ENCODE results near the gene MYT1. TPM values are rescaled to one million over a fixed set of nuclear protein-coding genes. Genes with fewer than 3 reads are reported as not detected.

Gene MYT1
- polyA plus RNA-seq, 3 donors from 2014 or later = not detected

DNA sequence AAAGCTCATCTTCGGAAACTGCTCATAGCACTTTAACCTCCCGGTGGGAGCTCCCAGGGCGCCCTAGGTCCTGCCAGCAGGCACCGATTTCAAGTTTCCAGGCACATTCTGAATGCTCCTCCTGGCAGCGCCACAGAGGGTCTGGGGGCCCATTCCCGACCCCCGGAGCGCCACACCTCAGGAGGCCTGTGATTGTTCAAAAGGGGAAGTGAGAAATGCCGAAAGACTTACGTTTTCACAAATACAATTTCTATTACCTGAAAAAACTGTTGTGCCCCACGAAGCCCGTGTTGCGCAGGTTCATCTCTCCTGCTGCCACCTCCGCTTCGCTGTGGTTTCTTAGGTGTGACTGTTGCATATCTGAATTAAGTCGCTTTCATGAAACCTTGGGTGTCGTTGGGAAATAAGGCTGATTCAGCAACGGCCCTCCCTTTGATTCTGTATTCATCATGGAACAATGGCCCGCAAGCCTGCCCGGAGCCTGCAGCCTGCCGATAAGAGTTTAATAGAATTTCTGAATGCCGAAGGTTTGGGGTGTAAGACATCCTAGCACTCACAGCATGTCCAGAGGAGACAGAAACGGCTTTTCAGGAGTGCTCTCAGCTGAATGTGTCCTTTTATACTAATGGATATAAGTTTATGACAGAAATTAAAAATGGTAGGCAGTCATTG lies 1.9 kb upstream of the MYT1 start:
- Mint-ChIP-seq H3K27ac (no peak overlapping the region), H3K9me3 (no peaks in the 10 kb centered on the region), H3K4me1 (no peaks in the 10 kb centered on the region), H3K36me3 (no peaks in the 10 kb centered on the region), H3K27me3 (ENCODE audit: low read depth in 3 of 3) (peaks cover 8 to 21% (median 10%) of the 10 kb centered on the region in 3 donors), H3K4me3 (no peak overlapping the region)
- DNase-seq = no peak

DNA sequence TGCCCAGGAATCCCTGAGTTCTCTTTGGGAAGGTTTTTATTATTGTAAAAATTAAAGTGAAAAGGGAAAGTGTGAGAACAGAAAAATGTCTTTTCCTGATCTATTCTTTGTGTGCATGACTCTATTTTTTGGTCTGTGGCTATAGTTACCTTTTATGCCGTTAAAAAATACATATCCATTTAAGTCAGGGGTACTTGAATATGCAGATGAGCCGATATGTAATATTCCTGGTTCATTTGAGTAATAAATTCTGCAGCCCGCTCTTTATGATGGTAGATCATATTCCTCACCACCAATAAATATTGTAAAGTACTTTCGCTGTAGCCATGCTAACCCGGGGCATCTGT lies 503 bp upstream of the MYT1 start:
- no peak overlapping the region for H3K4me3 Mint-ChIP-seq
- no peaks in the 10 kb centered on the region for H3K9me3 Mint-ChIP-seq
- peaks cover 10 to 21% (median 12%) of the 10 kb centered on the region in 3 donors for H3K27me3 Mint-ChIP-seq (ENCODE audit: low read depth in 3 of 3)
- no peak overlapping the region for H3K27ac Mint-ChIP-seq
- peaks cover 9 to 12% of the 10 kb centered on the region in 2 donors for H3K4me1 Mint-ChIP-seq
- no peak for DNase-seq
- no peaks in the 10 kb centered on the region for H3K36me3 Mint-ChIP-seq

DNA sequence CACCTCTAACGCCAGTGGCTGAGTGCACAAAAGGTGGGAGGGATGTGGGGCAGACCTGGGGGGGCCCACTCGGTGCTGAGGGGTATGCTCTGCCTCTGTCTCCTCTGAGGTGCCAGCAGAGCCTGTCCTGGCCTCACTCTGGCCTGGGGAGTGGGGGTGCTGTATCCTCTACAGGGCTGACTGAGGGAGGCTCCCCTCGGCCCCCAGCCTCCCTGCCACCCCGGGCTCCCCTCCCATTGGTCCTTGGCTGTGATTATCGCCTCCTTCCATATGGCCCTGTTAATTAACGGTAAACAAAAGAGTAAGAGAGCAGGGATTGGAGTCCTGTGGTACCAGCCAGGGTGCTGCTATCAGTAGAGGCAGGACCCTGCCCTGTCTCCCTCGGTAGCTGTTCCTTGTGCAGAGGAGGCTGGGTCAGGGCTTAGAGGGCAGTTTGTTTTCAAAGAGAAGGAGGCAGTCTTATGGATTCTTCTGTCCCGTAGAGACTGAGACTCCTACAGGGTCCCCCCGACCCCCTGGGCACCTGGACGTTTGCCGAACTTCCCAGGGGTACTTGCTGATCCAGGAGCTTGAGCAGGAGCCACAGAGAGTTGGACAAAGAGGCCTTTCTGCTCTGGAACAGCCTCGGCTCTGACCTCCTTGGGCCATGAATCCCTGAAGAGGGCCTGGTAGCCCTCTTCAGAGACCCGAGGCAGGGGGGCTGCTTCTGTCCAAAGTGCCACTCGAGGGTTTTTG lies 1.8 kb downstream of the MYT1 start:
- H3K4me3 Mint-ChIP-seq = no peak overlapping the region
- H3K9me3 Mint-ChIP-seq = no peaks in the 10 kb centered on the region
- H3K27ac Mint-ChIP-seq = no peak overlapping the region
- H3K4me1 Mint-ChIP-seq = peaks cover 15 to 24% of the 10 kb centered on the region in 2 donors
- peaks cover 3 to 19% (median 12%) of the 10 kb centered on the region in 3 donors for H3K27me3 Mint-ChIP-seq (ENCODE audit: low read depth in 3 of 3)
- H3K36me3 Mint-ChIP-seq = no peaks in the 10 kb centered on the region
- no peak for DNase-seq

DNA sequence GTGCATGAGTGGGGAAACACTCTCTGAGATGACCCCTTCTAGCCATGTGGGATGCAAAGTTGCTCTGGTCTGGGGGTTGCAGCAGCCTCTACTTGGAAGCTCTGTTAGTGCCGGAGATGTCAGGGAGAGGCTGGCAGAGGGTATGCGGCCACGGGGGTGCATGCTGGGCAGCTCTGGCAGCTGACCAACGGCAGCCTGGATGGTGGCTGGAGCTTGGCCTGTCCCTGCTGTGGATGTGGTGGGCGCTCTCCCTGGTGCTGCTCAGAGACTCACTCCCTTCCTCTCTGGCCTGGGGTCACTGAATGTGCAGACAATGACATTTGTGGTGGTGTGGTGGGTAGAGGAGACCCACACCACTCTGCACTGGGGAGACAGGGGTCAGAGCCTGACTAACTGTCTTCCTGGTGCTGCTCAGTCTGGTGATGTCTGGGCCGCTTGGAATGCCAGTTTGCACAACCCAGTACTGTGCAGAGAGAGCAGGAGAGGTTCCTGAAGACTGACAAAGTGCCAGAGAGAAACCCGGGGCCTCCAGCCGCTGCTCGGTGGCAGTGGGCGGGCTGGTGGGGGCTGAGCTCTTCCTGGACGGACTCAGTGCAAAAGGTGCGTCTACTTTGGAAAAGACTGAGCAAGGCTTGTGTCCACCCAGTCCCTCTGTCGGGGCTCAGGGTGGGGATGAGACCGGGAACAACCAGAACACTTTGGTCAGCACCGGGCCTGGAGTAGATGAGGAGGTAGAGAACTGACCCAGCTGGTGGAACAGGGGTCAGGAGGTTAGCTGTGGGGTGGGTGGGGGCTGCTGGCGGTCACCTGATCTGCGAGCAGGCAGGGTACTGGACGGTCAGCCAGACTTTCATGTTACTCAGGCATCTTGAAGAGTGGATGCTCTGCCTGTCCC lies 2.7 kb downstream of the MYT1 start:
- H3K36me3 Mint-ChIP-seq = no peaks in the 10 kb centered on the region
- H3K4me1 Mint-ChIP-seq = peaks cover 15 to 26% of the 10 kb centered on the region in 2 donors
- no peaks in the 10 kb centered on the region for H3K9me3 Mint-ChIP-seq
- H3K27ac Mint-ChIP-seq = no peak overlapping the region
- no peak for DNase-seq
- peaks cover 0 to 11% (median 8%) of the 10 kb centered on the region in 3 donors for H3K27me3 Mint-ChIP-seq (ENCODE audit: low read depth in 3 of 3)
- no peak overlapping the region for H3K4me3 Mint-ChIP-seq

DNA sequence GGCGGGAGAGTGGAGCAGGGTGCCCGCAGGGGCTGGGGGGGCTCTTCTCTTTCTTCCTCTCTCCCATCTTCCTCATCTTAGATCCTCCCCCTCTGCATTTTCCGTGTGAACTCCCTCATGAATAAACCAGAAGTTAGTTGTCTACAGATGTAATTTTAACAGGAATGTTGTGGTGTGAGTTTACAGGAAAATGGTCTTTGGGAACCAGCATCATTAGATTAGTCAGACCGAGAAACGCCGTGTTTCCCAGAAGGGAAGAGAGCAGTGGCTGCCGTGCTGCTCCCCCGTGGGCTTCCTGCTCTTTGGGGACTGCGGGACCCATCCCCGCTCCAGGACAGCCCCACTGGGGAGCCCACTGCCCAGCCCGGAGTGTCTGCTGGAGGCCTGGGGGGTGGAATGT lies 3.4 kb downstream of the MYT1 start:
- Mint-ChIP-seq H3K9me3 (no peaks in the 10 kb centered on the region), H3K27me3 (ENCODE audit: low read depth in 3 of 3) (peaks cover 0 to 11% (median 5%) of the 10 kb centered on the region in 3 donors), H3K27ac (no peak overlapping the region), H3K4me3 (no peak overlapping the region), H3K36me3 (no peaks in the 10 kb centered on the region), H3K4me1 (peaks cover 15 to 28% of the 10 kb centered on the region in 2 donors)
- no peak for DNase-seq

DNA sequence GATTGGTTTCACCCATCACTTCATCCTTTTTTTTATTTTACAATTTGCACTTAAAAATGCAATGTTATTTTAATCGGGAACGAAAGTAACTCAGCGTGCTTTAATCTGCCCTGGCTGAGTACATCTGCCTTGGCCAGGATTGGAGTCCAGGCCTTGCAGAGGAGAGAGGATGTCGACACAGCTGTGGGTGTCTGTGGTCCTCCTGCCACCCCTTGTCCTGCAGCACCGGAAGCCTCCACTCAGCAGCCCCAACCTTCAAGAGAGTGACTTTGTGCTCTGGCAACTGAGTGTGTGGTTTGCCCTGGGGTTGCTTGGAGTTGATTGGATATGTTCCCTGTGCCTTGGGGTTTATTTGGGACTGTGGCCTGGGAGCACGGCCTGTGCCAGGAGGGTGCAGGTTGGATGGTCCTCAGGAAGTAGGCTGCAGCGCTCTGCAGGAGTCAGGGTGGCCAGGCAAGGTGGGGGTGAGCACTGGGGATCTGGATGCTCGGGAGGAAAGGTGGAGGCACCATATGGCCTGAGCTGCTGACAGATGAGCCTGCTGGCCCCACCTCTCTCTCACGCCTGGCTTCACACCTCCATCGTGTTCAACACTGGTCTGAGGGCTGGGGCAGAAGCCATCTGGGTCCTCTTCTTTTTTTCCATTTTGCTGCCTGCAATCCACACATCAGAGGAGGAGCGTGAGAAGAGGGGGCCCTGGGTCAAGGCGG lies 4.3 kb downstream of the MYT1 start:
- Mint-ChIP-seq H3K9me3 (no peaks in the 10 kb centered on the region), H3K4me1 (peaks cover 15 to 28% of the 10 kb centered on the region in 2 donors), H3K27ac (peak overlapping the region in 3 of 6 donors; percentile 23 to 45 (median 45)), H3K27me3 (ENCODE audit: low read depth in 3 of 3) (peaks cover 0 to 6% (median 5%) of the 10 kb centered on the region in 3 donors), H3K36me3 (no peaks in the 10 kb centered on the region), H3K4me3 (peak overlapping the region; percentile 13 to 61 (median 50))
- peak in 2 of 3 donors; percentile 40 to 42 for DNase-seq

DNA sequence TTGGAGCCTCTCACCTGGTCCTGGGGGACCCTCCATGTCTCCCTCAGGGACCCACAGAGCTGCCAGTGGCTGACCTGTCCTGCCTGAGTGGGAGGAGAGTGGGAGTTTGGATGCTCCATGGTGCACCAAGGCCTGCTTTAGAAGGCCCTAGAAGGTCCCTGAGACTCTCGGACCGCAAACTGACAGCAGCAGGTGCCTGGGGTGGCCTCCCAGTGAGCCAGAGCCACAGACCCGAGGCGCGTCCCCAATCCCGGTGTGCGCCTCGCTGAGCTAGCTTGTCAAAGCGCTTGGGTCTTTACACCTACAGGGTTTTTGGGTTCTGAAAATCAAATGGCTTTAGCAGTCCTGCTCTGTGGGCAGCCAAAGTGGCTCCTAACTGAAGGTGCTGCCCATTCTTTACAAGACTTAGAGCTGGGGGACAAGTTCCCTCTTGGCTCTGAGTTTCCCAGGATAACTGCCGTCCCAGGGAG lies 4.9 kb downstream of the MYT1 start:
- Mint-ChIP-seq H3K27me3 (ENCODE audit: low read depth in 3 of 3) (peaks cover 0 to 5% (median 2%) of the 10 kb centered on the region in 3 donors), H3K27ac (no peak overlapping the region), H3K9me3 (no peaks in the 10 kb centered on the region), H3K4me3 (peak overlapping the region in 1 of 5 donors; percentile 53), H3K36me3 (no peaks in the 10 kb centered on the region), H3K4me1 (peaks cover 15 to 28% of the 10 kb centered on the region in 2 donors)
- no peak for DNase-seq

DNA sequence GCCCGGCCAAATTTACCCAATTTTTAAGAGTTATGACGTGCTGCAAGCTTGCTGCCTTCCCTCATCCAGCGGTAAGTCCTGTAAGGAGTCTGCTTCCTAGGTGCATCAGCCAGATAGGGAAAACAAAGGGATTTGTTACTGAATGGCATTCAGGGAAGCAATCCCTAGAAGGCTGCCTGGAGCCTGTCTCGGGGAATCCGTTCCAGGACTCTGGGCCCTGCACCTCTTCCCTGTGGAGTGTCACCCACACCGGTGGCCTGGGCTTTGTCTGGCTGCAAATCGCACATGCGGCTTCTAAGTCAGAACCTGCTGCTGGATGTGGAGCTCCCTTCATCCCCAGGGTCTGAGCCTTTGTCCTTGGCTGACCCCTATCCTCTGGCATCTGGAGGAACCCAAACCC lies 7.0 kb downstream of the MYT1 start:
- peaks cover 15 to 28% of the 10 kb centered on the region in 2 donors for H3K4me1 Mint-ChIP-seq
- no peaks in the 10 kb centered on the region for H3K9me3 Mint-ChIP-seq
- no peak overlapping the region for H3K27ac Mint-ChIP-seq
- H3K4me3 Mint-ChIP-seq = no peak overlapping the region
- no peak for DNase-seq
- H3K27me3 Mint-ChIP-seq (ENCODE audit: low read depth in 3 of 3) = peaks cover 0 to 3% (median 2%) of the 10 kb centered on the region in 3 donors
- H3K36me3 Mint-ChIP-seq = no peaks in the 10 kb centered on the region

DNA sequence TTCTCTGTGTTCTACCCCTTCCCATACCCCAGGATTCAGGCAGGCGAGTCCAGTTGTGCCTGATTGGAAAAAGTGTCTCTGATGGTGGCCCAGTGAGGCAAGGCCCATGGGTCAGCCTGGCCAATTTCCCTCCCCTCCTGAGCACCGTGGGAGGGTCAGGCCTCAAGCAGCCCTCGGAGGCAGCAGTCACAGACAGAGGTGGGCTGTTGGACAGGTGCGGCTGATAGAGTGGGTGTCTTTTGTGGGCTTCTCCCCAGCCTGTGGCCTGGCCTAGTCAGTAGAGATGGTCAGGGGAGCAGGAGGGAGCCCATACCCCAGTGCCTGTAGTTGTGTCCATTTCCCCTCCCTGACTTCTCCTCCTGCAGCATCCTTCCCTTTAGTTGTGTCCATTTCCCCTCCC lies 8.9 kb downstream of the MYT1 start:
- Mint-ChIP-seq H3K27me3 (ENCODE audit: low read depth in 3 of 3) (peaks cover 0 to 2% (median 1%) of the 10 kb centered on the region in 3 donors), H3K9me3 (no peaks in the 10 kb centered on the region), H3K27ac (no peak overlapping the region), H3K4me3 (peak overlapping the region in 1 of 5 donors; percentile 34), H3K4me1 (peaks cover 13 to 23% of the 10 kb centered on the region in 2 donors), H3K36me3 (no peaks in the 10 kb centered on the region)
- DNase-seq = no peak

DNA sequence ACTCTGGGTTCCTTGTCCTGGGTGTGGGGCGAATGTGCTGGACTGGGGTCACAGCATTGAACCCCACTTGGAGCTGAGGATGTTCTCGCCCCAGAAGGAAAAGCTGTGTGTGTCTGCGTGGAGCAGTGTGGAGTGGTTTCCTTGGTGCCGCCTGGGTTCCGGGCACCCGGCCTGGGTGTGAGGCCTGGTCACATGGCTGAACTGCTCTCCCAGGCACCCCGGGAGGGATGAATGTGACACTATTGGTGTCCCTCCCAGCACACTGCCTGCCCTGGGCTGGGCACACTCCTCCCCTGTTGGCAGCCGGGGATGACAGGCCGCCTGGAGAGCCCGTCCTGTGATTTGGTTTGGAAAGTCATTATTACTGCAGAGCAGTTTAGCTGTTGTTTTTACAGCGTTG lies 12.3 kb downstream of the MYT1 start:
- H3K4me1 Mint-ChIP-seq = peaks cover 19 to 28% of the 10 kb centered on the region in 2 donors
- no peak overlapping the region for H3K4me3 Mint-ChIP-seq
- no peak for DNase-seq
- no peak overlapping the region for H3K27ac Mint-ChIP-seq
- H3K36me3 Mint-ChIP-seq = no peaks in the 10 kb centered on the region
- peaks cover 0 to 3% (median 2%) of the 10 kb centered on the region in 3 donors for H3K27me3 Mint-ChIP-seq (ENCODE audit: low read depth in 3 of 3)
- no peaks in the 10 kb centered on the region for H3K9me3 Mint-ChIP-seq

DNA sequence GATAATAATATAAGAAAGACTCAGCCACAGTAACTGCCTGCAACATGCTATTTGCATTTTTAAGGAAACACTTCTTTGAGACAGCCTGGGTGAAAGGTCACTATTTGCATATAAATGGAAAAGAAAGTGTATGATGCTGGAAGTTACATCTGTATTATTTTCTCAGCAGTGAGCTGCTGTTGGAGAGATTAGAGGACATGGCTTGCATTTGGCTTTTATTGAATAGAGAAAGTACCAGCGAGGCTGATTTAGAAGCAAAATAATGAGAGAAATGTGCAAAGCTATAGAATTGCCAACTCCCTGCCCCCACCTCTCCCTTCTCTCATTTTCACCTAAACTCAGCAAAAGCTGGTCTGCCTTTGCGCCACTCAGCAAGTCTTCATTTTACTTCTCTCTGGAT lies 12.7 kb downstream of the MYT1 start:
- DNase-seq = no peak
- Mint-ChIP-seq H3K9me3 (no peaks in the 10 kb centered on the region), H3K27ac (peak overlapping the region in 1 of 6 donors; percentile 7), H3K27me3 (ENCODE audit: low read depth in 3 of 3) (peaks cover 0 to 5% (median 3%) of the 10 kb centered on the region in 3 donors), H3K4me1 (peaks cover 23 to 30% of the 10 kb centered on the region in 2 donors), H3K36me3 (no peaks in the 10 kb centered on the region), H3K4me3 (no peak overlapping the region)

DNA sequence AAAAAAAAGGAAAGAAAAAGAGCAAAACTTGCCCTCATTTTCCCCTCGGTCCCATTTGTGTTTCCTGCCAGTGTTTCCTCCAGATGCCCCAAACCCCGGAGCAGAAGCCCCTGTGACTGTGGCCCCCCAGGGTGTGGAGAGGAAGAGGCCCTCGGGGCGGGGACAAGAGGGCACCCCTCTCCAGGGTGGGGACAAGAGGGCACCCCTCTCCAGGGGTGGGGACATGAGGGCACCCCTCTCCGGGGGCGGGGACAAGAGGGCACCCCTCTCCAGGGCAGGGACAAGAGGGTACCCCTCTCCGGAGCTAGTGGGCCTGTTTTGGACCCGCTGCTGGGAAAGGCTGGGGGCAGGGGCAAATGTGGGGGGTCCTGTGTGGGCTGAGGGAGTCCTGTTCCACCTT lies 13.1 kb downstream of the MYT1 start:
- Mint-ChIP-seq H3K9me3 (no peaks in the 10 kb centered on the region), H3K4me1 (peaks cover 23 to 30% of the 10 kb centered on the region in 2 donors), H3K27me3 (ENCODE audit: low read depth in 3 of 3) (peaks cover 0 to 5% (median 3%) of the 10 kb centered on the region in 3 donors), H3K4me3 (no peak overlapping the region), H3K27ac (no peak overlapping the region), H3K36me3 (no peaks in the 10 kb centered on the region)
- DNase-seq = no peak

DNA sequence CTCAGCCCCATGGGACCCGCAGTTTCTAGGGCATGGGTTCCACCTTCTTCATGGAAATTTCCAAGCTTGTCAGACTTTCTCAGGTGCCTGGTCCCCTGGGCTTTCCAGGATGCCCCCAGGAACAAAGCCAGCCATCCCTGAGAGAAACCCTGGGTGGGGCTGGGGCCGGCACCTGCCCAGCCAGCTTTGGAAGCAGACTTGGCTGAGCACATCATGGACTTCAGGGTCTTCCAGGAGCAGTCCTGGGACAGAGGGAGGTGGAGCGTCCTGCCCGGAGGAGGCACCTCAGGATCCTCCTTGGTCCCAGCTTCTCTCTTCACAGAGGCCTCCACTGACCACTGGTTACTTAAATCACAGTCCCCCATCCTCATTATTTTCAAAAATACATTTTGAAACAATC lies 13.5 kb downstream of the MYT1 start:
- Mint-ChIP-seq H3K4me3 (no peak overlapping the region), H3K4me1 (peaks cover 23 to 34% of the 10 kb centered on the region in 2 donors), H3K27ac (no peak overlapping the region), H3K27me3 (ENCODE audit: low read depth in 3 of 3) (peaks cover 2 to 5% (median 3%) of the 10 kb centered on the region in 3 donors), H3K36me3 (no peaks in the 10 kb centered on the region), H3K9me3 (no peaks in the 10 kb centered on the region)
- DNase-seq = no peak
